ENCODE data around the gene SLC16A4. TPM values are rescaled to one million over a fixed set of nuclear protein-coding genes. Genes with fewer than 3 reads are reported as not detected.

SLC16A4 gene
- total and polyA plus RNA-seq, 2 donors (not counting 1 experiment from before 2014, with no cell fraction given) = 0.39 to 2.6 TPM

- H3K27ac Mint-ChIP-seq = no peak overlapping the region
- no peak overlapping the region for H3K9ac ChIP-seq (ENCODE audit: low read length)
- H3K36me3 ChIP-seq (replicated peaks in 1 of 2; ENCODE audit: control extremely low read depth in 1 of 2, control insufficient read depth in 1 of 2, extremely low read depth in 1 of 2, insufficient read depth in 2 of 2, low read length in 1 of 2) = peaks cover 3% of the 10 kb centered on the region in 2 experiments
- no peaks in the 10 kb centered on the region for H3K9me3 Mint-ChIP-seq (ENCODE audit: insufficient read depth)
- WGBS (ENCODE audit: insufficient coverage) = 100% methylated on average over 1 of the region's 3 CpGs
- H3K4me1 ChIP-seq (ENCODE audit: control insufficient read depth in 2 of 2, insufficient read depth in 2 of 2, low read length in 2 of 2) = peaks cover 0 to under 1% of the 10 kb centered on the region in 2 donors
- no peaks in the 10 kb centered on the region for H4K20me1 ChIP-seq (ENCODE audit: control insufficient read depth, insufficient read depth, low read length, poor library complexity, severe bottlenecking)
- DNase-seq (no peak), ATAC-seq (ENCODE audit: low read depth) (no peak)
- H3K4me3 ChIP-seq (ENCODE audit: control extremely low read depth in 1 of 5, extremely low read depth in 1 of 5, insufficient read depth in 1 of 5, low read depth in 2 of 5, low read length in 4 of 5) = no peak overlapping the region
- H3K79me2 ChIP-seq (ENCODE audit: control insufficient read depth, insufficient read depth, low read length) = no peaks in the 10 kb centered on the region
- H3K4me2 ChIP-seq (replicated peaks; ENCODE audit: low read depth, low read length, poor library complexity, severe bottlenecking) = no peak overlapping the region
- H3K4me3 Mint-ChIP-seq = no peak overlapping the region
- TF ChIP-seq EZH2 (IDR thresholded peaks at IDR 0.05; ENCODE audit: borderline replicate concordance, insufficient read depth, low read depth, low read length, poor library complexity, severe bottlenecking) (no peak), CTCF (IDR thresholded peaks at IDR 0.05) (no peak)
- intact Hi-C loops (cut with micrococcal nuclease) = no loop called here
- H3K27me3 Mint-ChIP-seq = no peaks in the 10 kb centered on the region
- H3K27me3 ChIP-seq (replicated peaks in 1 of 4; ENCODE audit: control extremely low read depth in 1 of 4, control insufficient read depth in 3 of 4, insufficient read depth in 4 of 4, low read length in 3 of 4) = no peaks in the 10 kb centered on the region
- no peak overlapping the region for H3K27ac ChIP-seq (ENCODE audit: low read length in 2 of 2)
- no peak overlapping the region for H2AFZ ChIP-seq (ENCODE audit: insufficient read depth, low read depth, low read length, poor library complexity, severe bottlenecking)
- peaks cover 4% of the 10 kb centered on the region for H3K4me1 Mint-ChIP-seq
- peaks cover 0 to 4% (median 0%) of the 10 kb centered on the region in 3 donors for H3K9me3 ChIP-seq (ENCODE audit: control extremely low read depth in 1 of 3, control insufficient read depth in 2 of 3, insufficient read depth in 1 of 3, low read length in 2 of 3)
- ChIA-PET POLR2A (no interaction called here), CTCF (interaction anchor here (1.4 to 3.4 kb wide), 3 partner anchors 10 to 56 kb away, joined by 3 to 15 read pairs (median 7); no protein-coding TSS in a partner anchor)
Measured at GRCh38 chr1:110394493-110394820, 3.6 kb upstream of the SLC16A4 start.

GRCh38 chr1:110393691-110394492 lies 3.1 kb upstream of the SLC16A4 start:
- H3K9ac ChIP-seq (ENCODE audit: low read length) = no peak overlapping the region
- H3K9me3 ChIP-seq (ENCODE audit: control extremely low read depth in 1 of 3, control insufficient read depth in 2 of 3, insufficient read depth in 1 of 3, low read length in 2 of 3) = peaks cover 0 to 4% (median 0%) of the 10 kb centered on the region in 3 donors
- Mint-ChIP-seq H3K9me3 (ENCODE audit: insufficient read depth) (no peaks in the 10 kb centered on the region), H3K27ac (no peak overlapping the region), H3K4me3 (no peak overlapping the region), H3K27me3 (no peaks in the 10 kb centered on the region), H3K4me1 (peaks cover 5% of the 10 kb centered on the region)
- no peak overlapping the region for H3K27ac ChIP-seq (ENCODE audit: low read length in 2 of 2)
- WGBS (ENCODE audit: insufficient coverage) = 96% methylated on average over 3 of the region's 3 CpGs
- no peaks in the 10 kb centered on the region for H3K79me2 ChIP-seq (ENCODE audit: control insufficient read depth, insufficient read depth, low read length)
- H3K27me3 ChIP-seq (replicated peaks in 1 of 4; ENCODE audit: control extremely low read depth in 1 of 4, control insufficient read depth in 3 of 4, insufficient read depth in 4 of 4, low read length in 3 of 4) = no peaks in the 10 kb centered on the region
- no peak overlapping the region for H3K4me2 ChIP-seq (replicated peaks; ENCODE audit: low read depth, low read length, poor library complexity, severe bottlenecking)
- CTCF ChIA-PET = interaction anchor here (0.9 to 3.4 kb wide), 4 partner anchors 10 to 56 kb away, joined by 3 to 15 read pairs (median 6); no protein-coding TSS in a partner anchor
- no peak overlapping the region for H2AFZ ChIP-seq (ENCODE audit: insufficient read depth, low read depth, low read length, poor library complexity, severe bottlenecking)
- TF ChIP-seq CTCF (IDR thresholded peaks at IDR 0.05) (no peak), EZH2 (IDR thresholded peaks at IDR 0.05; ENCODE audit: borderline replicate concordance, insufficient read depth, low read depth, low read length, poor library complexity, severe bottlenecking) (no peak)
- H3K4me3 ChIP-seq (ENCODE audit: control extremely low read depth in 1 of 5, extremely low read depth in 1 of 5, insufficient read depth in 1 of 5, low read depth in 2 of 5, low read length in 4 of 5) = no peak overlapping the region
- DNase-seq = no peak
- intact Hi-C loops (cut with micrococcal nuclease) = no loop called here
- peaks cover 0 to 6% of the 10 kb centered on the region in 2 donors for H3K4me1 ChIP-seq (ENCODE audit: control insufficient read depth in 2 of 2, insufficient read depth in 2 of 2, low read length in 2 of 2)
- H4K20me1 ChIP-seq (ENCODE audit: control insufficient read depth, insufficient read depth, low read length, poor library complexity, severe bottlenecking) = no peaks in the 10 kb centered on the region
- ATAC-seq (ENCODE audit: low read depth) = no peak
- peaks cover 3% of the 10 kb centered on the region in 2 experiments for H3K36me3 ChIP-seq (replicated peaks in 1 of 2; ENCODE audit: control extremely low read depth in 1 of 2, control insufficient read depth in 1 of 2, extremely low read depth in 1 of 2, insufficient read depth in 2 of 2, low read length in 1 of 2)
- POLR2A ChIA-PET = interaction anchor here (1.2 kb wide), 1 partner anchor 9 kb away, joined by 5 read pairs; no protein-coding TSS in a partner anchor
